NCI-H2081 treated with DMSO at 0.1 percent for 48 hours (cell line): Measurements from ENCODE around the gene NVL.
"Not testable (repeated sequence)": the region's sequence is repeated elsewhere in the genome, so short reads cannot be mapped to it uniquely, and the experiment has no call there.

Experiments used
- DNase-seq: peaks from one replicate; lab custom pipeline; 2025; lab: John Stamatoyannopoulos, UW

NVL gene

DNA sequence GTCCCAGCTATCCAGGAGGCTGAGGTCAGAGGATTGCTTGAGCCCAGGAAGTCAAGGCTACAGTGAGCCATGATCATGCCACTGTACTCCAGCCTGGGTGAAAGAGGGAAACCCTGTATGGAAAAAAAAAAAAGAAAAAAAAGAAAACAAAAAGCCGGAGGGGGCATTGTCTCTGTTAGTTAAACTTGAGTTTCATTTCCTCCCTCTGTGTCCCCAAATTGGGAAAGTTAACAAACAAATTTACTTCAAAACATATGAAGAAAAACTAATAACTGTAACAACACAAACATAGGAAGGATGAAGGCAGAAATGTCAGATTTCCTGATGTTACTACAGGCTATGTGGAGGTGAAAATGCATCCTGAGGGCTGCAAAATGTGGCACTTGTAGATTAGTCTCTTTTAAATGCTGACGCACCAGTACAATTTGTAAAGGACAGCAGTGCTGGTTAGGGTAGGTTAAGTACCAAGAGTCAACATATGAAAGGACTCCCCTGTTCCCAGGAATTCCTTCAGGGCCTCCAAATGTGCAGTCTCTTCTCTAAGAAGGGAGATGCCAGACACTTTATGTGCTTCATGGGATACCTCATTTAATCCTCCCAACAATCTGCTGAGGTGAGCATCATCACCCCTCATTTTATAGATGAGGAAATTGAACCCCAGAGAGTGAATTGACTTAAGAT is 94.0 kb downstream of the NVL start:
- DNase-seq, result no peak

DNA sequence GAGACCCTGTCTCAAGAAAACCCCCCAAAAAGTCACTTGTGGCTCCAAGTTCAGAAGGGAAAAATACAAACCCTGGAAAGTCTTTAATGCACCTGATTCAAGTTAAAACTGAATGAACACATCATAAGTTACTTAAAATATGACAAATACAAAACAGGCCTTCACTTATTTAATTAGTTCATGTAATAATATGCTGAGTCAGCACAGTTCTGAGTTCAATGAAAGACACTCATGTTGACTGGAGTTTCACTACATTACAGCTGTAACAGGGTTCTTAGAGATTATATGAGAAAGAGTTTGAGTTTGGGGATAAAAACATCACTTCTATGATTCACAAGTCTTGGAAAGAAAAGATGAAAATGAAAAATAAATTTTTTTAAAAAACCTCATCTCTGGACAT is 96.0 kb downstream of the NVL start:
- DNase-seq, result no peak

DNA sequence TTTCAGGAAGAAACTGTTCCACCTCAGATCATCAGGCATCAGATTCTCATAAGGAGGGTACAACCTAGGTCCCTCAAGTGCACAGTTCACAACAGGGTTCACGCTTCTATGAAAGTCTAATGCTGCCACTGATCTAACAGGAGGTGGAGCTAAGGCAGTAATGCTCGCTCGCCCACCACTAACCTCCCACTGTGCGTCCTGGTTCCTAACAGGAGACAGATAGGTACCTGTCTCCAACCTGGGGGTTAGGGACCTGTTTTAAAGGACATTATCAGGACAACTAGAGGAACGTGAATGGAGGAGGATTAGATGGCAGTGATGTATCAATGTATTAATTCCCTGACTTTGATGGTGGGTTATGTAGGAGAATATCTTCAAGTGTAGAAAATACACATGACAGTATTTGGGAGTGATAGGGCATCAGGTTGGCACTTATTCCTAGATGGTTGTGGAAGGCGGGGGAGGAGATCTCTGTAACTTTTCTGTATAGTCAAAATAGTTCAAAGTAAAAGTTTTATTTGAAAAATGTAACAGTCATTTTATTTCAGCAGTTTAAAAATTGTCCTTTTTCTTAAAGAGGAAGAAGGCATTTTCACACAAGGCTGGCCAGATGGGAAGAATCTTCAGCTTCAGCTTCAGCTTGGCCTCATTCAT is 103.0 kb downstream of the NVL start:
- no peak for DNase-seq

DNA sequence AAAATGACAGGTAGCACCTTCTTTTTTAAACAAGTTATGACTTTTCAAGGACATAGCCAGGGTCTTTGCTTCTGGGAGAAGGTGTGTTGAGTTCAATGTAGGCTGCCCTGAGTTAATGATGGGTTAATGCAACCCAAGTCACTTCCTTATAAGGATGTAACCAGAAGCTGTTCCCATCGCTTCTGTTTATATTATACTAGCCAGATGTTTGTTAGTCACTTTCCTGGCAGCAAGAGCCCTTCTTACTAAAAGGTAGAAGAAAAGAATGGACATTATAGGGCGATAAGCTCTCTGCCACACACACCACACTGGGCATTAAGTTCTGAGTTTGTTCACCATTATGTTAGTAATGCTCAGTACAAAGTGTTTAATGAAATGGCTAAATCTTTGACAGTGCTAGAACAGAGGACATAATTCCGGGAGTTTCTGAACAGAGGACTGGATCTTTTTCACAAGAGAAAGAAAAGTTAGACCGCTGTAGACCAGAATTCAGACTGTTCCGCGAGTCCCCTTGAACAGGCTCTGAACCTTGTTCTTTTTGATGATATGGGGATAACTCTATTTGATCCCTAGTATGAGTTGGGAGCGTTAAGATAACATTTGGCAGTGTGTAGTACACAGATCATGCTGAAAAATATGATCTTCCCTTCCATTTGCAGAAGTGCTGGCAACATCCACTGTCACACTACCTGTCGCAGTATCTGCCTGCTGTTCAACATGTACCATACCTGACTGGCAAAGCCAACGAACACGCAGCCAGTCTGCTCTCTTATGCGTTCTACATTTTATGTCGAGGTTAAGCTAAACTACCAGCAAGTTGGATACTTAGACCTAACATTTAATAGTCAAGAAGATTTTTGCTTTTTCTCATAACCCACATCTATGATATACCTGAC is 105.9 kb downstream of the NVL start:
- no peak for DNase-seq

DNA sequence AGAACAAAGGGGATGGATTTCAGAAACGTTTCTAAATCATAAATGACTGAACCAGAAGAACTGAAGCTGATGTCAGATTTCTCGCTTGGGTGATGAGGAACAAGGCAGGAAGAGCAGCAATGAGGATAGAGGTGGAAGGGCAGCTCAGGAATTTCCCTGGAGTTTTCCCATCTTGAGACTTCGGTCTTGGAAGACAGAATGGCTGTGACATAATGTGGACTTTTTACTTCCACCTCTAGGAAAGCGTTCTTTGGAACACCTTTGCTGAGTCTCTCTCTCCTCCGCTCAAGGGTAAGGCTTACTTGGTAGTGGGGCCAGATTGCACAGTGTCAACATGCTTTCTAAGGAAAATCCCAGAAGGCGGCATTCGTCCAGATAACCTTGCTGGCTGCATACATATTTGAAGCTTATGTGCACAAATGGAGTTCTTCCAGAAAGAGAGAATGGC is 110.3 kb downstream of the NVL start:
- DNase-seq, result no peak

DNA sequence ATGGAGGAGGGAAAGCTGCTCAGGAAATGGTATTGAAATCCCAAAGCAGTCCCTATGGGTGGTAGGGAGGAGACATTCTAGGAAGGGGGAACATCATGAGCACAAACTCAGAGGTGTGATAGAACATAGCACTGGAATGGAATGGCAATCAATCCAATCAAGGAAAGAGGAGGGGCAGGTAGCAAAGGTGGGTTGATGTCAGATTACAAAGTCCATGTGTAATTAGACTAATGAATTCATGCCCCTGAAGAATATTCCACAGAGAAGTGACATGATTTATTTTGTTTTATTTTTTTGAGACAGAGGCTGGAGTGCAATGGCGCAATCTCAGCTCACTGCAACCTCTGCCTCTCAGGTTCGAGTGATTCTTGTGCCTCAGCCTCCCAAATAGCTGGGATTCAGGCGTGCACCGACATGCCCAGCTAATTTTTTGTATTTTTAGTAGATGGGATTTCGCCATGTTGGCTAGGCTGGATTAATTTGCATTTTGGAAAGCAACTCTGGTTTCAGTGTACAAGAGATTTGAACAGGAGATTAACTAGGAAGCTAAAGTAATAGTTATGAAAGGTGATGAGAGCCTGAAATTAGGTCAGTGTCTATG is 110.9 kb downstream of the NVL start:
- no peak for DNase-seq

DNA sequence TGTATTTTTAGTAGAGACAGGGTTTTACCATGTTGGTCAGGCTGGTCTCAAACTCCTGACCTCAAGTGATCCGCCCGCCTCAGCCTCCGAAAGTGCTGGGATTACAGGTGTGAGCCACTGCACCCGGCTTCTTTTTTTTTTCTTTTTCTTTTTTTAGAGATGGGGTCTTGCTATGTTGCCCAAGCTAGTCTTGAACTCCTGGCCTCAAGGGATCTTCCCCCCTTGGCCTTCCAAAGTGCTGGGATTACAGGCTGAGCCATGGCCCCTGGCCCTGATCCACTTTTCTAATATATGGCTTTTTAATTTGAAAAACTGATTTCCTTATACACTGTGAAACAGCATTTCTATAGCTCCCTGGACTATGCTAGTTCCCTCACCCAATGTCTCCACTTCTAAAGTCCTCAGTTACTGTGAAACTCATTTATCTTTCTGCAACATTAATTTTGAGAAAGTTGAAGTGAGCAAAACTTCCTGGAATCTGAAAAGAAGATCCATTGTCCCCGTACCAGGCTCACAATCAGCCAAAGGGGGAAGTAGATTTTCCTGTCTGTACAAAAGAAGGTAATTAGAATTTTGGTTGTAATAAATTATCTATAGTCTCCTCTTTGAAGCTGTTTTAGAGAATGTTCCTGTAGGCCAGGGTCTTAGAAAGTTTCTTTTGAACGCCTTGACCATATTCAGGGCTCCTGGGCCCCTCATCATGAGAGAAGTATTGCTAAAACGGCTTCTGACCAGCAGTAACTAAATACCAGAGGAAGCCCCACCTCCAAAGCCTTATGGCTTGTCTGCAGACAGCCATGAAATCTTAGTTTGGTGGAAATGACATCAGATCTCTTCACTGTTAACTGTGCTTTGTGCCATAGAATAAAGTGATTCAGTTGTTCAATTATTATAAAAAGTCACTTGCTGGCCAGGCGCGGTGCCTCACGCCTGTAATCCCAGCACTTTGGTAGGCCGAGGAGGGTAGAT is 112.0 kb downstream of the NVL start:
- DNase-seq, result no peak

DNA sequence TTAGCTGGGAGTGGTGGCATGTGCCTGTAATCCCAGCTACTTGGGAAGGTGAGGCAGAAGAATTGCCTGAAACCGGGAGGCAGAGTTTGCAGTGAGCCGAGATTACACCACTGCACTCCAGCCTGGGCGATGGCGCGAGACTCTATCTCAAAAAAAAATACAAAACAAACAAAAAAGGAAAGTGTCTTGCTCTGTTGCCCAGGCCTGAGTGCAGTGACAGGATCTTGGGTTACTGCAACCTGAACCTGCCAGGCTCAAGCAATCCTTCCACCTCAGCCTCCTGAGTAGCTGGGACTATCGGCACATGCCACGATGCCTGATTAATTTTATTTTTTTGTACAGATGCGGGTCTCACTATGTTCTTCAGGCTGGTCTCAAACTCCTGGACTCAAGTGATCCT is 113.6 kb downstream of the NVL start:
- DNase-seq, result no peak

DNA sequence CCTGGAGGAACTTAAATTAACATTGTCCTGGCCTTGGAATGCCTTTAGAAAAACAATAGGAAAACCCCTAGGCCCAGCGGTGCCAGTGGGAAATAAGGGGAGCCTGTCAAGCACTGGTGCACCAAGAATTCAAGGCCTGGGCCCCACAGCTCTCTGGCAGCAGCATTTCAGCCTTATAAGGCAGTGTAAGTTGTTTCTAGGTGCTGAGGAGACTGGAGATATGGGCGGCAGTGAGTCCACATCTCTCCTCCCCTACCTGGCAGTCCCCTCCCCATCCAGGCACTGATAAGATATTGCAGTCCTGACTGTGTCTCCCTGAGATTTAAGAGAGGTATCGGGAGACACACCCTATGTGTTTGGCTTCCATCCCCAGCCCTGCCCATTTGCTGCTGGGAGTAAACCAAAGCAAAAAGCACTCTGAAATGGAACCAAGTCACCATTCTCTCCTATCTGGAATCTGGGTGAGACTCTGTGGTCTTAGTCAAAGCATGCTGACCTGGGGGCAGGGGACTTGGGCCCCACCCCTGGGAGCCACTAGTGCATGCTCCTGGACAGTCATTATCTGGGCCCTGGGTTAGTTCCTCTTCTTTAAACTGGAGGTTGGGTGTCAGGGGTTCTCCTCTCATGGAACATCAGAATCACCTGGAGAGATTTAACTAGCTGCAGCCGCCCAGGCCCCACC is 116.4 kb downstream of the NVL start:
- DNase-seq, result no peak

DNA sequence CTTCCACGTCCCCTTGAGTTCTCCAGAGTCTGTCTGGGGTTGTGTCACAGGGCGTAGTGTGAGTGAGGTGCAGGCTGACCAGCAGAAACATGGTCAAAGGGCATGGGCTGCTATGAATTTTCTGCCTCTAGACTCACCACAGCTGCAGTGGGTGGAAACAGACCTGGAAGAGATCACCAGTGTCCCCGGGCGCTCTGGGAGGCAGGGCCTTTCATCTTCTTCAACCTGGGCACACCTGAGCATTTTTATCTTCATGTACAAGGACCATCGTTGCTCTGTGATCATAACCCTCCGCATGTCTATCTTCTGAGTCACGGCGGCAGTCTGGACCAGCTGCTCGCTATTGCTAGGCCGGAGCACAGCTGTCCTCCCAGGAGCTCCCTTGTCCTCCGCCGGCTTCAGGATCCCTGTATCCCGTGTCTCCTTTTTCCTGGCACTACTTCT is 117.3 kb downstream of the NVL start:
- no peak for DNase-seq

DNA sequence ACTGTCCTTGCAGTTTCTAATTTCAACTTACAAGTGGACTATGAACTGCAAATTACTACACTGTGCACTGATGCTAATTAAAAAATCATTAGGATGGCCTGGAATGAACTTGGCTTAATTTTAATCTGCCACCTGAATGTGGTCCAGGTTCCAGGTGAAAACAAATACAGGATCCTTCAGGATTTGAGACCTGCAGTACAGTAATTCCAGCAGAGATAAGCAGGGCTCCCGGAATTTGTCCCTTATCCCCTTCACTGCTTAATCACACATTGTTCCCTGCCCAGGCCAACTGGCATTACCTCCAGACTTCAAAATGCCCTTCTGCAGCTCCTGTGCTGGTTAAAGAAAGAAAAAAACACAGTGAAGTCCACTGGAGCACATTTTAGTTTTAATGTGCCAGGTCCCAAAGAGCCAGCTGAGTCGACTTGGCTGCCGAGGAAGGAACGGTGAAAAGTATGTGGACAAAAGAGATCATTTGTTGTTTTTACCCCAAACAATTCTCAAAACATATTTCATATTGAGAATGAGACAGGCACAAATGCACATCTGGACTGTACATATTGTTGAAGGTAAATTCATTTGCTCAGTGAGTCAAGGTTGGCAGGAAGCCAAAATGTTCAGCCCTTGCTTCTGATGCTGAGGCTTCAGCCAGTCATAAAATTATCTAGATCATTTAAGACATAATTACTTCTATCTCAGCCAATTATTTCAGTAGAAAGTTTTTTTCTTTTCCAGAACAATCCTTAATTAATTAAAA is 118.6 kb downstream of the NVL start:
- no peak for DNase-seq

DNA sequence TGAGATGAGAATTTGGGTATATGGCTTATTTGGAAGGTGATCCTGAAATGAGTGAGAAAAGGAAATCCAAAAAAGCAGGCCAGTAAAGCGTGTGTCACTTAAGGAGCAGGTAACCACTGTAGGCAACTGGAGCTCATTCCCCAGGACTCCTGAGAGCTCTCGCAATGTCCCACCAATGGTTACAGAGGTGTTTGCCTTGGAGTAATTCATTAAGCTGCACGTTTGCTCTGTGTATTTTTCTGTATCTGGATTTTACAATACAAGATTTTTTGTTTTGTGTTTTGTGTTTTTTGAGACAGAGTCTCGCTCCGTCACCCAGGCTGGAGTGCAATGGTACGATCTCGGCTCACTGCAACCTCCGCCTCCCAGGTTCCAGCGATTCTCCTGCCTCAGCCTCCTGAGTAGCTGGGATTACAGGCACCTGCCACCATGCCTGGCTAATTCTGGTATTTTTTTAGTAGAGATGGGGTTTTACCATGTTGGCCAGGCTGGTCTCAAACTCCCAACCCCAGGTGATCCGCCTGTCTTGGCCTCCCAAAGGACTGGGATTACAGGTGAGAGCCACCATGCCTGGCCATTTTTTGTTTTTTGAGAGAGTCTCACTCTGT is 123.9 kb downstream of the NVL start:
- DNase-seq, result not testable (repeated sequence)

DNA sequence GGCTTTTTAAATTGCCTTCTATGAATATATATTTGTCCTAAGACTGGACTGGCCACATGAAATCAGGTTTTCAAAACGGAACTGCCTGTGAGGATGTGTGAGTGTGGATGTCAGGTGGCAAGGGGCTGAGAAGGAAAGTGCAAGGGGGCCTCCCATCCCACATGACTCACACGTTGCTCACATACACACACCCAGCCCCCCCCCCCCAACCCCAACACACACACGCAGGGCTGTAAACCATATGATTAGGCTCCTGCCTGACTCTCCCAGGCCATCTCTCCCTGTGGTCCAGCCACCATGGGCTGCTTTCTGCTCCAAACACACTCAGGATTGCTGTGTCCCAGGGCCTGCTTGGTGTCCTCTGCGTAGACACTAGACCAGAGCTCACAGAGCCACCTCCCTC is 124.5 kb downstream of the NVL start:
- DNase-seq, result no peak

DNA sequence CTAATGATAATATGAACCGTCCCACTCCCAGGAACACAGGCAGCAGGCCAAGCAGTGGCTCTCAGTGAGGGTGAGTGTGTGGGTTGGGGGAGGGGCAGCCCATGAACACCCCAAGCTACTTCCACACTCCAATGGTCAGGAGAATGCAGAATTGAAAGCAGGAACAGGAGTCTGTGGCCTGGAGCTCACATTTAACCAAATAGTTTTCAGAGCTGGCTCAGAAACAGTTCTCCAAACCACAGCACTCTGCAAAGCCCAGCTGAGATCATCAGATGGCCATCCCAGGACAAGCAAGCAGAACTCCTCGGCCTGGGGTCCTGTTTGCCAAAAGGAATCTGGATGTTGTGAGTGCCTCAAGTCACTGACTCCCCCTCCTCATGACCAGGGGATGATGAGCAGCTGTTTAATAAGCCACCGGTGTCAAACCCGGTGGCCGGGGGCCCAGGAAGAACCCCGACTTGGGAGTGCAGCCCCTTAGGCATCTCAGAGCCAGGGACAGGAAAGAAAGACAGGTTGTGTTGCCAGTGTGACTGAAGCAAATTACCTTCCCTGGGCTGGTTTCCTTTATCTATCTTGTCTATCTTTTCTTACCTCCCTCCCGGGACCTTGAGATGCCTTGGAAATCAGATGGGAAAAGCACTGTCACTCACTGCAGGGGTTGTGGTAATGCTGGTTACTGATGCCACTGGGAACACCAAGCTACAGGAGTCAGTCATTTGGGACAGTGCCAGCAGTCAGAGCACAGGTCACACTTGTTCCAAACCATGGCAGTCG is 126.5 kb downstream of the NVL start:
- no peak for DNase-seq

DNA sequence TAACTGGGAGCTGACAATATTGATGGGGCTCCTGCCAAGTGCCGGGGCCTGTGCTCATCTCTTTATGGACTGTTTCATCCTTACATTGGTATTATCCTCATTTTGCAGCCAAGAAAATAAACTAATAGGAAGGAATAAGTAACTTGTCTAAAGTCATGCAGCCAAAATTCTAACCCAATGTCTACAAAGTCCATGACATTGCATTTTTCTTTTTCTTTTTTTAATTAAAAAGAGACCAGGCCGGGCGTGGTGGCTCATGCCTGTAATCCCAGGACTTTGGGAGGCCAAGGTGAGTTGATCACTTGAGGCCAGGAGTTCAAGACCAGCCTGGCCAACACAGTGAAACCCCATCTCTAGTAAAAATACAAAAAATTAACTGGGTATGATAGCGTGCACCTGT is 128.1 kb downstream of the NVL start:
- no peak for DNase-seq

DNA sequence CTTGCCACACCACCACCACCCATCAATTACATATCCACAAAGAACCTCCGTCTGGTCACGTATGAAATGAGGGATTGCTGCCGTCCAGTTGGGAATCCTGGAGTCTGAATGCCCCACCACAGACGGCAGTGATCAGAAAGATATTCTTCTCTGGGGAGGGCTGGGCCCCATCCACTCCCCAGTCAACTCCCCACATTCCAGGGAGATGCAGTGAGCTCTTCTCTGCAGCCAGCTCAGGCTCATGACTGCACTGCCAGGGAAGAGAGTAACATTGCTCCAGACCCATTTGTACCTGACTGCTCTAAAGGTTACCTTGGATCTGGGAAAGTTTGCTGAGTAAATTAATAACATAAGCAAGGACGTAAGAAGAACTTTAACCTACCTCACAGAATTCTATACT is 128.6 kb downstream of the NVL start:
- DNase-seq, result no peak

DNA sequence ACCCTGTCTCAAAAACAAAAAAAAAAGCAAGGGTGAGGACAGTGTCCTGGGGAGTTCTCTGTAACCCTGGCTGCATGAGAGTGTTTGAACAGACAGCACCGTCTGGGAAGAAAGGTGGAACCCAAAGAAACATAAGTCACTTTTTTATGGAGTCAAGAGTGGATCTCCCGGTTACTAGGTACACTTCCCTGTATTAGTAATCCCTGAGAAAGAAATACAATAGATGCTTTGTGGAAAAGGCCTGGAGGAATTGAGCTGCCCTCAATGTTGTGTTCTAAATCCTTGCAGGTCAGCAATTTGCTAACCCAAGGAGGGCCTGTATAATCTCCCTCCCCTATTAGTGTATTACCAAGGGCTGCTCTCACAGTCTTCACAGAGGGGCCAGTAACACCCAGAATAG is 130.3 kb downstream of the NVL start:
- no peak for DNase-seq

DNA sequence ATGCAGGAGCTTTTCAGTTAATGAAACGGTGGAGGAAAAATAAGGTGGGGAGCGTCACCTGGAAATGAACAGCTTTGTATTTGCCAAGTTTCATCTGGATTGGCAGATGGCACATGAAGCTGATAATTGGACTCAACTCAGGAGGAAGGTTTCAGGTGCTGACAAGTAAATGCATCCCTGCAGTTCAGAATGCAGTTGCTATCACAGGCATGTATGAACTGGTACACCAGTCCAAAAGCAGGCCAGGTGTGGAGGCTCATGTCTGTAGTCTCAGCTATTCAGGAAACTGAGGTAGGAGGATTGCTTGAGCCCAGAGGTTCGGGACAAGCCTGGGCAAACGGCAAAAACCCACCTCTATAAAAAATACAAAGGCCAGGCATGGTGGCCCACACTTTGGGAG is 131.4 kb downstream of the NVL start:
- DNase-seq, result no peak
